GM19324 (cell line): ENCODE results near the gene BCAT1.
A peak's percentile ranks its signal among the peaks of the same experiment; 100 is the strongest.

Source experiments
- ATAC-seq: cut with Tn5 transposase; IDR thresholded peaks from one replicate; pipeline ENCODE4 v1.9.1; 2021; ENCODE audit warnings: mild to moderate bottlenecking, moderate library complexity; ENCODE audit not compliant: unreplicated experiment, low FRiP score

Gene BCAT1, protein sequence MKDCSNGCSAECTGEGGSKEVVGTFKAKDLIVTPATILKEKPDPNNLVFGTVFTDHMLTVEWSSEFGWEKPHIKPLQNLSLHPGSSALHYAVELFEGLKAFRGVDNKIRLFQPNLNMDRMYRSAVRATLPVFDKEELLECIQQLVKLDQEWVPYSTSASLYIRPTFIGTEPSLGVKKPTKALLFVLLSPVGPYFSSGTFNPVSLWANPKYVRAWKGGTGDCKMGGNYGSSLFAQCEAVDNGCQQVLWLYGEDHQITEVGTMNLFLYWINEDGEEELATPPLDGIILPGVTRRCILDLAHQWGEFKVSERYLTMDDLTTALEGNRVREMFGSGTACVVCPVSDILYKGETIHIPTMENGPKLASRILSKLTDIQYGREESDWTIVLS

DNA sequence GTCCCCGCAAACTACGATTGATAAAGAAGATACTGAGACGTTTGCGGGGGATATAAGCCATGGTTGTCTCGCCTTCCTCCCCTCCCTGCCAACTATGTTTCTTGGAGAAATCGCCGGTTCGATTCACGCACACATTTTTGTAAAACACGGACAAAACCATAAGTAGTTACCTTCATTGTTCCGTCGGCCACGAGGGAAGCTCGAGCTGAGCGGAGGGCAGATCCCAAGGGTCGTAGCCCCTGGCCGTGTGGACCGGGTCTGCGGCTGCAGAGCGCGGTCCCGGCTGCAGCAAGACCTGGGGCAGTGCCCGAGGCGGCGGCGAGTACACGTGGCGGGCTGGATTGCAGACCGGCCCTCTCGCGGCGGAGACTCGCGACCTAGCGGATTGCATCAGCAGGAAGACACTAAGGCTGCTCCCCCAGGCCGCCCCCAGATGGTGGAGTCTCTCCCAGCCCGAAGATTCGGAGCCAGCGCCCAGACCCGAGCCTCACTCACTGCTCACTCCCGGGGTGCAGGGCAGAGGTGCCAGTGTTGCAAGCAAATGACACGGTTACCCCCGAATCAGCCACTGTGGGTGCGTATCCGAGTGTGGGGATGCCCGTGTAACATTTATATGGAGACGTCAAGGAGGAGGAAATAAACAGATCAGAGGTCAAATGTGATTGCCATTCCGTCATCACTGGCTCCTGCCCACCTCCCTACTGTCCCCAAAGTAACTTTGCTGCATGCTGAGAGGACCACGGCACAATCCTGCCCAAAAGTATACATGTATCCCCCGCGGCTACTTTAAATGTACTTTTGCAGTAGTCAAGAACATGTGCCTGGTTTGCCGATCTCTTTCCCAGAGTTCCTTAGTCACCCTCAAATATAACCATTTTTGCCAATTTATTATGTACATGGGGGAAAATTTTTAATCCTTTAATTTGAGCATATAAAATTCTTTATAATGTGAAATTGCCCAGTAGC lies at the start of gene BCAT1:
TSS of gene BCAT1 (minus strand) at position 345 of the 966 bp plus-strand sequence. CDS start at position 176, 169 bp downstream.
- ATAC-seq: peak; percentile 61

DNA sequence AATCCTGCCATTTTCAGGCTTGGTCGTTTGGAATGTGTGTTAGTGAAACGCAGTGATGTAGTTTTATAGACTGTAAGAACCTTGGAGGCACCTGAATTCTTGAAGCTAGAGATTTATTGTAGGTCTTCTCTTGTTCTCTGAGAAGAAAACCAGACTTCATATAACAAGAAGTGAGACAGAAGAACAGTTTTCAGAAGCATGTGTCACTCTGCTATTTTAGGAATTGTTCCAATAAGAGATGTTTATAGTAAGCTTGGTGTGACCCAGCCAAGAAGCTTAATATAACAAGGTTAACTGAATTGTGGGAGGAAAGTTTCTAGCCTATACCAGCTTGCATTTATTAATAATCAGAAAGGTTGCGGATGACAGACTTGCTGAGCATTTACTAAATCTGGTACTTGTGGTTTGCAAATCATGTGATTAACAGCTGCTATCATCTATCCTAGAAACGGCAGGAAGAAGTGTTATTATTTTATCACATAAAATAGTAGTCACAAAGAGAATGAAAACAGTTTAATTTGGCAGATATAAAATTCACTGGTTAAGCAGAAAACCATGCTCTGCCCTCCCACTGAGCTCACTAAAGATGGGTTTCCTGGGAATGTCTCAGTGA lies 49.2 kb upstream of the BCAT1 start:
- ATAC-seq: peak; percentile 74

DNA sequence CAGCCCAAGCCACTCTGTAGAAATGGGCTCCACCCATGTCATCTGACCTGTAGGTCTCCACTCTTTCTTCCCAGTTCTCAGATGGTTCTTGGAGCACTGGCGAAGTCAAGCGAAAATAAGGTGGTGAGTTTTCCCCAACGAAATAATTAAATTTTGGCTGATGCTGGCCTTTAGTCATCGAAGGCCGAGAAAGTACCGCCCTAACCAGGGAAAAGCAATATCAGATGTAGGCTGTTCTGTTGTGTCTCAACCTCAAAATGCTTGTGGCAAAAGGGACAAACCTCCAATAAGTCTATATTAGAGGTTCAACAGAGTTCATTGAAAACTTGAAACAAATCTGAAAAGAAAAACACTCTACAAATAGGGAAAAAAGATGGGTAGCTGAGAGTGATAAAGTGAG lies 48.6 kb upstream of the BCAT1 start:
- peak; percentile 23 for ATAC-seq

DNA sequence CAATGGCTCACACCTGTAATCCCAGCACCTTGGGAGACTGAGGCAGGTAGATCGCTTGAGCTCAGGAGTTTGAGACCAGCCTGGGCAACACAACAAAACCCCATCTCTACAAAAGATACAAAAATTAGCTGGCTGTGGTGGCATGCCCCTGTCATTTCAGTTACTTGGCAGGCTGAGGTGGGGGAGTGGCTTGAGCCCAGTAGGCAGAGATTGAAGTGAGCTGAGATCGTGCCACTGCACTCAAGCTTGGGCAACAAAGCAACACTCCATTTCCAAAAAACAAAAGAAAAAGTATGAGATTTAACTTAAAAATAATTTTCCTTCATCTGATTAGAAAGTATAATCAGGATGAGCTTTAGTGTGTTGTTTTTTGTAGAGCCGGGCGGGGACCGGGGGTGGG lies 47.9 kb upstream of the BCAT1 start:
- ATAC-seq: no peak

DNA sequence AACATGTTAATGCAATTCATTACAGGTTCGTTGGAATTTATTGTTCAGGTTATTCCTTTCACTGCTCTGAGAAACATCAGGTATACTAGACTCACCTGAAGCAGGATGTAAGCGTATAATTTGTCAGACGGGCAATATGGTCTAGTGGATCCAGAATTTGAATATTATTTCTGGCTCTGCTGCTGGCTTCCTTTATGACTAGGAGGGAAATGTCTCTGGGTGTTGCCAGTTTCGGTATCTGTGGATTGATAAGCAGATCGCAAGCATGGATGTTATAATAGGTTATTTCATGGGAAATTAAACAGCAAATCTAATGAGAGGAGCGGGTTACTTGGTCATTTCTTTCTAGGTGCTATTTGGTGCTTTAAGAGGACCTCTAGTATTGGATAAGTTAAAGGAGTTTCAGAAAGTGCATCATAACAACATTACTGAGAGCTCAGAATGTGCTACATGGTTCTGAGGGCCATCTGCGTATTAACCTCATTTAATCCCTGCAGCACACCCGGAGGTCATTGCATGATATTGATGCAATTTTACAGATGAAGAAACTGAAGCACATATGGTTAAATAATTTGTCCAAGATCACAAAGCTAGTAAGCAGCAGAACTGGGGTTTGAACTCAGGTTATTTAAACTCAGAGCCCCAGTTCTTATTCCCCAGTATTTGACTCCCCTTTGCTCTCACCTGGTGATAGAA lies 47.3 kb upstream of the BCAT1 start:
- no peak for ATAC-seq

DNA sequence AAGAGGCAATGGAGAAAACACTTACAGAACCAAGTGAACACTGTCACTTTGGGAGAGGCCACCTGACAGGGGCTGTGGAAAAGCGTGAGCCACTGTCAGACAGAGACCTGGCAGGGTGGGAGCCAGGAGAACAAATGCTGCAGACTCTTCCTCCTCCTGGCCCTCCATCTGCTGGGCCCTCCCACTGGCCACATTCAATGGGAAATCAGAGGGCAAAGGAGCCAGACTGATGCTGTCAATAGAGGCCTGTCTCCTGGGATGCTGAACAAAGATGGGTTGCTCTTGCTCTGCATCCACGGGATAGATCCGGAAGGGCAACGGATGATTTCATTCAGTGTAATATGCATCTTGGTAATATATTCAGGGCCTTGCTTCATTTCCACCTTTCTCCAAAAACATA lies 44.9 kb upstream of the BCAT1 start:
- no peak for ATAC-seq

DNA sequence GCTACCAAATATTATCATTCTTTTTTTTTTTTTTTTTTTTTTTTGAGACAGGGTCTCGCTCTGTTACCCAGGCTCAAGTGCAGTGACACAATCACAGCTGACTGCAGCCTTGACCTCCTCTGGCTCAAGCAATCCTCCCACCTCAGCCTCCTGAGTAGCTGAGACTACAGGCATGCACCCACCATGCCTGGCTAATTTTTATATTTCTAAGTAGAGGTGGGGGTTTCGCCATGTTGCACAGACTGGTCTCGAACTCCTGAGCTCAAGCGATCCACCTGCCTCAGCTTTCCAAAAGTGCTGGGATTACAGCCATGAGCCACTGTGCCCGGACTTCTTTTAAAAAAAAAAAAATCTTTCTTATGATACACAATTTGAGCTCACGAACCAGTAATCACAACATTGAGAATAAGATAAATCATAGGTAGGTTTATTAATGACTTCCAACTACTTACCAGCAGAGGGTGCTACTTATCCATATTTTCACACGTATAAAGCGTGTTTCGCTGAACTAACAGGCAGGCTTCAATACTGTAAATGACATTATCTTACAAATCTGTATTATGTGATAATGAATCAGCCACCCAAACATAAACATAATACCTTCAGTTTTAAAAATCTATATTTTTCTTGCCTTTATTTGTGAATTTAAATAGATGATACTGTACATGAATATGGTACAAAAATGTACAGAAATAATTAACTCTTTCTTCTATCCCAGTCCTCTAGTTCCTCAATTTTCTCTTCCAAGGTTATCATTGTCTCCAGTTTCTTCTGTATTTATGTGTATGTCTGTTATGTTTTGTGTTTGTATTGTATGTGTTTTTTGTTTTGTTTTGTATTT lies 42.5 kb upstream of the BCAT1 start:
- no peak for ATAC-seq

DNA sequence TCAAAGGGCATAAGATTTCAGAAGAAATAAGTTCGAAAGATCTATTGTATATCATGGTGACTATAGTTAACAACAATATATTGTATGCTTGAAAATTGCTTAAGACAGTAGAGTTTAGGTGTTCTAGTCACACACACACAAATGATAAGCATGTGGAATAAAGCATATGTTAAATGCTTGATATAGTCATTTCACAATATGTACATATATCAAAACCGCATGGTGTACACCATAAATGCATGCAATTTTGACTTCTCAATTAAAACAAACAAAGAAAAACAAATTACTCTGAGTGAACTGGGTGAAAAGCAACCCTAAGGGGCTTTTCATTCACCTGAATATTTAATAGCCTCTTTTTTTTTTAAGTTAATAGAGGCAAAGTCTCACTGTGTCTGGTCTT lies 40.3 kb upstream of the BCAT1 start:
- no peak for ATAC-seq

DNA sequence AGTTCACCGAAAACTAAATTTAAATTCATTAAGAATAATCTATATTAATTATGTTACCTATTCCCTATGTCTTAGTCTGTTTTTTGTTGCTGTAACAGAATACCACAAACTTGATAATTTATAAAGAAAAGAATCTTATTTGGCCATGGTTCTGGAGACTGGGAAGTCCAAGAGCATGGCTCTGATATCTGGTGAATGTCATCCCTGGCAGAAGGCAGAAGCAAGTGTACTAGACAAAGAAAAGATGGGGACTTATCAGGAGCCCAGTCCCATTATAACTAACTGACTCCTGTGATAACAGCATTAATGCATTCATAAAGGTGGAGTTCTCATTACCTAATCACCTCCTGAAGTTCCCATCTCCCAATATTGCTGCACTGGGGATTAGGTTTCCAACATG lies 33.3 kb upstream of the BCAT1 start:
- no peak for ATAC-seq

DNA sequence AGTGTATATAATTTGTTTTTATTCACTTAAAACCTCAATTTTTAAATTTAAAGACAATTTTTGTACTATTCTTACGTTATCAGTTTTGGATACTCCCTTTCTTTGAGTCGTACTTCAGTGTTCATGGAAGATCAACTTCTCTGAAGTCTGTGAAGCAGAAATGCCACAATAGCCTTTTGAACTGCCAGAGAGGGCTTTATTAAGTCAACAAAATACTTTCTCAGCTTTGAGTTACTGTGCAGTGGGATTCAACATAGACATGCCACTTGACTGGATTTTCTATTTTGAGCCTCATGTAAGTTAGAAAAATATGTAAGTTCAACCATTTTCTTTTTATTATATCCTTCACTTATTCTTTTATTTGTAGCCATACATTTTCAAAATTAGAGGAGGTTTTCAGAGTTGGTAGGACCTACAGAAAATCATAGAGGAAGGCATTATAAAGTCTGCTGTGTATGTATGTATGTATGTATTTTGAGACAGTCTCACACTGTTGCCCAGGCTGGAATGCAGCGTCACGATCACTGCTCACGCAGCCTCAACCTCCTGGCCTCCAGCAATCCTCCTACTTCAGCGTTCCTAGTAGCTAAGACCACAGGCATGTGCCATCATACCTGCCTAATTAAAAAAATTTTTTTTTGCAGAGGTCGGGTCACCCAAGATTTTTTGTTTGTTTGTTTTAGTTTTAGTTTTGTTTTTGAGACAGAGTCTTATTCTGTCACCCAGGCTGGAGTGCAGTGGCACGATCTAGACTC lies 31.3 kb upstream of the BCAT1 start:
- ATAC-seq: no peak

DNA sequence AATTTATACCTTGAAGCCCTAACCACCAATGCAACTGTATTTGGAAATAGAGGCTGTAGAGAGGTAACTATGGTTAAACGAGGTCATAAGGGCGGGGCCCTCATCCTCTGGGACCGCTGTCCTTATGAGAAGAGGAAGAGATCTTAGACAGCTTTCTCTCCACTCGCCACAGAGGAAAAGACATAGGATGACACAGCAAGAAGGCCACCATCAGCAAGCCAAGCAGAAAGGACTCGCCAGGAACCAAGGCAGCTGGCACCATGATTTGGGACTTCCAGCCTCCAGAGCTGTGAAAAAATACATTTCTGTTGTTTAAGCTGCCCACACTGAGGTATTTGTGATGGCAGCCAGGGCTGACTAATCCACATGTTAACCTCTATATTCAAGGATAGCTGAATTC lies 30.4 kb upstream of the BCAT1 start:
- no peak for ATAC-seq

DNA sequence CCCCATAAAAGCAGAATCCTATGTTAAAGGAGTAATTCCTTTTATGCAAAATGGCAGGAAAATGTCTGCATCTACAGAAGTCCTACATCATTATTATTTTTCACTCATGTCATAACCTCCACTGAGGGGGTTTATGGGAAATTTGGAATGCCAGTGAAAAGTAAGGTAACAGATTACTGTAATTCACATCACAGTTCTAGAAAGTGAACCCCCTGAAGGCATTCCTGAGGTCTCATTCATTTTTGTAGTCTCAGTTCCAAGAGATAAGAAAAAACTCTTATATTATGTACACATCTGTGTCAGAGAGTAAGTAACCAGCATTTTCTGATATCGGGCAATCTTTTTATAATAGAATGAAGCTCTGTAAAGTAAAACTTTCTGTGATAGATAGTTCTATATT lies 28.8 kb upstream of the BCAT1 start:
- no peak for ATAC-seq

DNA sequence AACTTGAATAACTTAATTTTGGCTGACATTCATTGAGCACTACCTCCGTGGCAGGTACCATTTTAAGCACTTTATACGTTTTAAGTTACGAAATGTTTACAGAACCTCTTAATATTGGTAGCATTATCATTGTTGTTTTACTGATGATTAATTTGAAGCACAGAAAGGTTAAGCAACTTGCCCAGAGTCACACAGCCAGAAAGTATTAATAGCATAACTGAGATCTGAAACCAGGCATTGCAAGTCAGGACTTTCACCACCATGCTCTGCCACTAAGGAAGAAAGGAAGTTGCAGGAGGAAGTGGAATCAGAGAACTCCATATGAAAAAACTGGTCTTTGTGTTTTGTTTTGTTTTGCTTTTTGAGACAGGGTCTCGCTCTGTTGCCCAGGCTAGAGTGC lies 28.2 kb upstream of the BCAT1 start:
- no peak for ATAC-seq

DNA sequence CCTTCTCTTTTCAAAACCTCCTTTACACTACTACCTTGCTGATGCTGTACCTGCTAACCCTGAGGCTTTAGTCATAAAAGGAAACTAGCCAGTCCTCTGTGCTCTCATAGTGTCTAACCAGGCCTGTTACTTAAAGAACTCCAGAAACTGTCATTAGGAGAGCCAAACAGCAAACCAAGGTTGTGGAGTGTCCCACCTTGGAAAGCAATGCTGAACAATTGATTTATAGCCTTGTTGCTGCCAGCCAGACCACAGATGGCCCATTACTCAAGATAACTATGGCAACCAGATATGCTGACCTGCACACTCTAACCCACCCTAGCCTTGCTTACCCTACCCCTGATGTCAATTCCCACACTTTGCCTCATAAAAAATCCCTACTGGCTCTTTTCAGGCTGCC lies 26.5 kb upstream of the BCAT1 start:
- ATAC-seq: no peak

DNA sequence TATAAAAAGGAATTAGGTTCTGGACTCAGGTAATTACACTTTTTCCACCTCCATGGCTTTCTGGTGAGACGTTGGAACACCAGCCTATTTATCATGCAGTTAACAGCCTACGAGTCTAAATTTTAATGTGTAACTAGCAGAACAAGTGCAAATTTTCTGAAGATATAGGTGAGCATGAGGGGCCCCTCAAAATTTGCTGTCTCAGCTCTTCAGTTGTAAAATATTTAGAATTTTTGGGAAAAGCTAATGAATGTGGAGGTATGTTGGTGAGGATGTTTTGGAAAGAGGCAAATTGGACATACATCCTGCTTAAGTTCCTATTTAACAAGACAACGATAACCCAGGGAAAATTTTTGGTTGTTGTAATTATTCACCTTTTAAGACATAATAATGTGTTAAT lies 25.3 kb upstream of the BCAT1 start:
- no peak for ATAC-seq

DNA sequence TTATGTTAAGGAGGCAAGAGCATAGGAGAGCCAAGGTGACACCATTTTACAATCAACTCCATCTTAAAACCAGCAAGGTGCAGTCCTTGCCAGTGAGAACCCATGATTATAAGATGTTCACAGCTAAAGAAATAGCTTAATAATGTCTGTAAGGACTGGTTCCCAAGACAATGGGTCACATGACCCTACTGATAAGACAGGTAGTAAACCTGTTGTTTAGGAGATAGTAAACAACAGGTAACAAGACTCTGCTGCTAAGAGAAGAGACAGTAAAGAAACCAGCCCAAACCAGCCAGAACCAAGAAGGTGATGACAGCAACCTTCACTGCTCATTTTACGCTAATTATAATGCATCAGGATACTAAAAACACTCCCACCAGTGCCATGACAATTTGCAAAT lies 23.2 kb upstream of the BCAT1 start:
- ATAC-seq: no peak

DNA sequence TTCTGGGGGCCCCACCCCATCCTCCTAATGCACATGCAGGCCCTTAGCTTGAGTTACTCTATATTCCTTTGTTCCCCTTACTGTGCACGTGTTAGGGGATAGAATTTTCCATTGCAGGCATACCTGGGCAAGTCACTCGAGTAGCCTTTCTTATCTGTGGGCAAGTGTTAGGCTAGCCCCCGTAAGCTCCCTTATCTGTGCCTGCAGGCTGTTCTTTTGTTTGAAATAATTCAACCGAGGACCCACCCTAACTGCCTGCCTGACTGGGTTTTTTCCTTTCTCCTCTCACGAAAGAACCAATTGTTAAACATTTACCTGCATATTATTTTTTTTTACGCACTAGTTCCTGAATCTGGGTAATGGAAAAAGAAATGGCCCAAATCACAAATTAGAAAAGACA lies 21.3 kb upstream of the BCAT1 start:
- no peak for ATAC-seq

DNA sequence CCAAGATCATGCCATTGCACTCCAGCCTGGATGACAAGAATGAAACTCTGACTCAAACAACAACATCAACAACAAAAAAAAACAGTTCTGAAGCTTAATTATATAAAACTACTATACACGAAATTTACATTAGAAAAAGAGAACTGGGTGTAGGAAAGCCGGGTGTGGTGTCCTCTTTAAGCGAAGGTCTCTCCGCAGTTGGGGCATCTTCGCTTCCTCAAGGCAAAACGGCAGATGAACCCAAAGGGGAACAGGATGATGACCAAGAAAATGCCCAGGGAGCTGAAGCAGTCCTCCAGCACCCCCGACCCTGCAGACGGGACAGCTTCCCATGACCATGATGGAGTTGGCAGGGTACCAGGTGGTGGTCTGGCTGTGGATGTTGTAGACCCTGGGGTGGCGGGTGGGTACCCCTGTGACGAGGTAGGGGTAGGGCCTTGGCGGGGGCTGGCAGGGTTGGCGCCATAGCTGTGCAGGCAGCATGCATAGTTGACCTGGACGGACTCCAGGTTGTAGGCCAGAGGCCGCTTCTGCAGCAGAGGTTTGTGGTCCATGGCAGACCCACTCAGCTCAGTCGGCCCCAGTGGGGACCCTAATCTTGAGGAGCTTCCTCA lies 18.2 kb upstream of the BCAT1 start:
- ATAC-seq: no peak

DNA sequence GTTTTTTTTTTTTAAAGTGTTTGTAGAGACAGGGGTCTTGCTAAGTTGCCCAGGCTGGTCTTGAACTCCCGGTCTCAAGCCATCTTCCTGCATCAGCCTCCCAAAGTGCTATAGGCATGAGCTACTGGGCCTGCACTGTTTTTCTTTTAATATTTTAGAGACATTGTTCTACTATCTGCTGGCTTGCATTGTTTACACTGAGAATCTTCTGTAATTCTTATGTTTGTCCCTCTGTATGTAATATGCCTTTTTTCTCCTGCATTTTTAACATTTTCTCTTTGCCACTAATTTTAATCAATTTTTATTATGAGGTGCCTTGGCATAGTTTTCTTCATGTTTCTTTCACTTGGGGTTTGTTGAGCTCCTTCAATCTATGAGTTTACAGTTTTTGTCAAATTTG lies 15.4 kb upstream of the BCAT1 start:
- ATAC-seq: no peak
